Measurements from ENCODE around the gene MAGEA3.
"Not testable (repeated sequence)": the region's sequence is repeated elsewhere in the genome, so short reads cannot be mapped to it uniquely, and the experiment has no call there.

The MAGEA3 gene

GRCh38 chrX:152725409-152725808 is 26.8 kb downstream of the MAGEA3 start:
- FAIRE-seq: no peak
- TF ChIP-seq POLR2A (IDR thresholded peaks at IDR 0.05; ENCODE audit: low read depth, low read length): no peak

GRCh38 chrX:152733261-152733975 is 34.8 kb downstream of the MAGEA3 start, which contains the start of the genes CSAG1 and MAGEA12:
CSAG1 (minus strand) TSS chrX:152733721; CDS start chrX:152732460, 1,261 bp downstream.
MAGEA12 (plus strand) TSS chrX:152733757; CDS start chrX:152736162, 2,405 bp downstream.
- TF ChIP-seq POLR2A (IDR thresholded peaks at IDR 0.05; ENCODE audit: low read depth, low read length): no peak
- DNase-seq (ENCODE audit: insufficient read length, low spot score): no peak
- FAIRE-seq: no peak

More at GRCh38 chrX:152725409-152725808, 26.8 kb downstream of the MAGEA3 start:
- DNase-seq (ENCODE audit: insufficient read length, low spot score): no peak

GRCh38 chrX:152734143-152734858 is 35.7 kb downstream of the MAGEA3 start:
- not testable (repeated sequence) for FAIRE-seq; DNase-seq (ENCODE audit: insufficient read length, low spot score)

GRCh38 chrX:152735101-152735500 is 36.5 kb downstream of the MAGEA3 start:
- no peak for TF ChIP-seq POLR2A (IDR thresholded peaks at IDR 0.05; ENCODE audit: low read depth, low read length)
- DNase-seq (ENCODE audit: insufficient read length, low spot score): no peak
- no peak for FAIRE-seq

- DNase-seq (ENCODE audit: insufficient read length, low spot score) (no peak), FAIRE-seq (no peak)
- no peak for TF ChIP-seq POLR2A (IDR thresholded peaks at IDR 0.05; ENCODE audit: low read depth, low read length)
Observed at GRCh38 chrX:152735860-152736511, 37.4 kb downstream of the MAGEA3 start.

- not testable (repeated sequence) for DNase-seq (ENCODE audit: insufficient read length, low spot score)
Observed at GRCh38 chrX:152736528-152736927, 37.9 kb downstream of the MAGEA3 start.

GRCh38 chrX:152738560-152738959 is 40.0 kb downstream of the MAGEA3 start:
- DNase-seq (ENCODE audit: insufficient read length, low spot score): no peak
- FAIRE-seq: no peak
- no peak for TF ChIP-seq POLR2A (IDR thresholded peaks at IDR 0.05; ENCODE audit: low read depth, low read length)

More at GRCh38 chrX:152736528-152736927, 37.9 kb downstream of the MAGEA3 start:
- not testable (repeated sequence) for FAIRE-seq
